ENCODE measurements around the gene OCLN.
"Not testable (repeated sequence)": the region's sequence is repeated elsewhere in the genome, so short reads cannot be mapped to it uniquely, and the experiment has no call there.

The OCLN gene

DNA sequence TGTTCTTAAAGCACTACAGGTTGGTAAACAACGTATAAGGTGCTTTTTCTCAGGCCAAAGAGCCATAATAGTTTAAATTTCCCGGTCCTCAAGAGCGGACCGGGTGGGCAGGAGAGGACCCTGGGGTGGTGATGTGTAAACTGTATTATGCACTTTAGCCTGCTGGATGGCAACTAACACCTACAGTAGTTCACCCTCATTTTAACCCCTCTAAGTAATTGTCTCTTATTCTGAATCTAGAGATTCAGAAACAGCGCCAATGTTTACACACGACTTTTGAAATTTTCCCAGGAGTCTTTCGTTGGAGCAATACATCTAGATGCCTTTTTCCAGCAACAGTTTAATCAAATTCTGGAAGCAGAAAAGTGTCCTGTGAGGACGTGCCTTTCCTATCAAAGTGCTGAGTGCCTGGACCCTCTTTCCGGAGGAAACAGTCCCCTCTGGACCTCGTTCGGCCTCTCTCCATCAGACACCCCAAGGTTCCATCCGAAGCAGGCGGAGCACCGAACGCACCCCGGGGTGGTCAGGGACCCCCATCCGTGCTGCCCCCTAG lies 676 bp upstream of the OCLN start:
- DNase-seq (ENCODE audit: low read depth) = no peak

DNA sequence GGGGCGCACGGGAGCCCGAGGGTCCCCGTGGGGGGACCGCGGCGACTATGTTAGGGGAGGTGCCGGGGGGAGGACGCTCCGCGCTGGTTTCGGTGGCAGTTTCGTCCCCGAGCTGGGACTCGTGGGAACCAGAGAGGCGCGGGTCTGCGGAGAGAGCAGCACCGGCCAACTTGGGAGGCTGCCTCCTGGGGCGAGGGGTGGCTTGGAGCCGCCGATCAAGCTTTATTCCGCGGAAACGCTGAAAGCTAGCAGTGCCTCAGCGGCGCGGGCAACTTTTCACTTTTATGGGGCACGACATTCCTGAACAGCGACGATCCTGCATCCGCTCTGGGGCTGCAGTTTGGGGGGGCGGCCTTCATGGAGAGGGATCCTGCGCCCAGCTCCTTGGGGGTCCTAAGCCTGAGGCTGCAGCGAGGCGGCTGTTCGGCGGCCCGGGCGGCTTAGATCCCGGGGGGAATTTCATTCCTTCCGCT lies 369 bp downstream of the OCLN start:
- no peak for DNase-seq (ENCODE audit: low read depth)

DNA sequence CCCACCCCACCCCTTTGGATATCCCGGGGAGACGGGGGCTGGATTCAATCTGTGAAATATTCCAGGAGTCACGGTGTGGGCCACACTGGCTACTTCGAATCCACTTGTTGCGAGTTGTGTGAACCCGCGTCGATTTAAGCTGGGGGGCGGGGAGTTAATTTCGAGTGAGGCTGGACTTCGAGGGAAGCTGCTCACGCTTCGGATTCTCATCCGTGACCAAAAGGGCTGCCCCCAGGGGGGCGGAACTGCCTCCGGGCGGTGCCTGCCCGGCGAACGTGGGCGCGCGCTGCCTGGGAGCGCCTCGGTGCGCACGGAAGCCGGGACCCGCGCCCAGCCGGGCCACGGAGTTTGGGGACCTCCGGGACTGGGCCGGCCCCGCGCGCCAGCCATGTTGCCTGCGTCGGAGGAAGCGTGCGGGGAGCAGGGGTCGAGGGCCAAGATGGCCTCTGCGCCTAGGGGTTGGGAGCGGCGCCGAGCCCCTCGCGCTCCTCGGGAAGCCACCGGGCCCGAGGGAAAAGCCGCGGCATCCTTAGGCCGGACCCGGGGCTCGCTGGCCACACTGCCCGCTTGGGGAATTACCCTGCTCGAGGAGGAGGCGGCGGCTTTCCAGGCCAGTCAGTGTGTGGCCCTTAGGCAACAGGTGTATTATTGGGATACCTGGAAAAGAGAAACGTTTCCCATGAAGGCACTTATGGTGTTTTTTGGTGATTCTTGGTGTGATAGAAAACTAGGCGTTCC lies 975 bp downstream of the OCLN start:
- no peak for DNase-seq (ENCODE audit: low read depth)

DNA sequence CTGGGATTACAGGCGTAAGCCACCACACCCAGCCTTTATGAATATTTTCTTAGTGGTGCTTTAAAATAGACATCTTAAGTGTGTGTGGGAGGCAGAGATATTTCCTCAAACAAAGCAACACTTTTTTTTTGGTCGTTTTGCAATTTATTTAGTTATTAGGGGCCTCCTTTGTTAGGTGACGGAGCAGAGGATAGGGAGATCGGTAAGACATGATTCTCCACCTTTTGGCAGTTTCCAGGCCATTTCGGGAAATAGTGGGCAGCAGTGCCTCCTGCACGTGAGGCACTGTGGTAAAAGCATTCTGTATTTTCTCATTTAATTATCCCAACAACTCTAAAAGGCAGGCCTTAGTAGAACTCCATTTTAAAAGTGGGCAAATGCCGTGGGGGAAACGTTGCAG lies 1.9 kb downstream of the OCLN start:
- DNase-seq (ENCODE audit: low read depth) = no peak

DNA sequence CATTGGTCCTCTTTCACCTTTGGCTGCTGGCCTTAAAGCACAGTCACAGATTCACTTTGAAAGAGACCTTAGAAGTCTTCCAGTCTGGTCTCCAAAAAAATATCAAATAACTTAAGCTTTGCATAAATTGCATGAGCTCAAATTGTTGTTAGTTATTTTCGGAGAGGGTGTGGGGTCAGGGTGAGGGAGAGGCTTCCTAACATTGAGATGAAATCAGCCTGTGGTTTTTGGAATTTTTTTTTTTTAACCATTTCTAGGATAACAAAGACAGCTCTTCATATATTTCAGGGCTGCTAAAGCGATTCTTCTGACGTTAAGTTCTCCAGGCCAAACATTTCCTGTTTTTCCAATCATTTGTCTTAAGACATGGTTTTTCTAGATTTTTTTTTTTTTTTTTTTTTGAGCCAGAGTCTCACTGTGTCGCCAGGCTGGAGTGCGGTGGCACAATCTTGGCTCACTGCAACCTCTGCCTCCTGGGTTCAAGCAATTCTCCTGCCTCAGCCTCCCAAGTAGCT lies 4.5 kb downstream of the OCLN start:
- no peak for DNase-seq (ENCODE audit: low read depth)

DNA sequence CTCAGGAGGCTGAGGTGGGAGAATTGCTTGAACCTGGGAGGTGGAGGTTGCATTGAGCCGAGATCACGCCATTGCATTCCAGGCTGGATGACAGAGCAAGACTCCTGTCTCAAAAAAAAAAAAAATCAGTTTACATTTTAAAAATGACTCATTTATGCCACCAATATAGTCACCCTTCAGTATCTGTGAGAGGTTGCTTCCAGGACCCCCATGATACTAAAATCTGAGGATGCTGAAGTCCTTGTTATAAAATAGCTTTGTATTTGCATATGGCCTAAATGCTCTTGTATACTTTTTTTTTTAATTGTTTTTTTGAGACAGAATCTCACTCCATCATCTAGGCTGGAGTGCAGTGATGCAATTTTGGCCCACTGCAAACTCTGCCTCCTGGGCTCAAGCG lies 5.8 kb downstream of the OCLN start:
- DNase-seq (ENCODE audit: low read depth) = no peak

DNA sequence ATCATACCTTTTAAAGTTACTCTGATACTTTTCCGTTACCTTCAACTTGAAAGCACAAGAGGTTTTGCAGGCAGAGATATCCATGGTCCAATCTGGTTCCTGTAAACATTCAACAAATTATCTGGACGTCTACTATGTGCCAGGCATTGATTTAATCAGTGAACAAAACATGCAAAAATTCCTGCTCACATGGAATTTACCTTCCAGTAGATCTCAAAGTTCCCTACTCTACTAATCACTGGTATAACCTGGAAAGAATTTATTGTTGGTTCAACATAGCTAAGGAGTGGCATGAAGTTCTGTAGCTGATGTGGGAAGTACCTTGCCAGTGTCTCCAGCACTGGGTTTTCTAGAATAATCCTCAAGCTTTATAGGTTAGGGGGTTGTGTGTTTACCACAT lies 9.8 kb downstream of the OCLN start:
- DNase-seq (ENCODE audit: low read depth) = no peak

DNA sequence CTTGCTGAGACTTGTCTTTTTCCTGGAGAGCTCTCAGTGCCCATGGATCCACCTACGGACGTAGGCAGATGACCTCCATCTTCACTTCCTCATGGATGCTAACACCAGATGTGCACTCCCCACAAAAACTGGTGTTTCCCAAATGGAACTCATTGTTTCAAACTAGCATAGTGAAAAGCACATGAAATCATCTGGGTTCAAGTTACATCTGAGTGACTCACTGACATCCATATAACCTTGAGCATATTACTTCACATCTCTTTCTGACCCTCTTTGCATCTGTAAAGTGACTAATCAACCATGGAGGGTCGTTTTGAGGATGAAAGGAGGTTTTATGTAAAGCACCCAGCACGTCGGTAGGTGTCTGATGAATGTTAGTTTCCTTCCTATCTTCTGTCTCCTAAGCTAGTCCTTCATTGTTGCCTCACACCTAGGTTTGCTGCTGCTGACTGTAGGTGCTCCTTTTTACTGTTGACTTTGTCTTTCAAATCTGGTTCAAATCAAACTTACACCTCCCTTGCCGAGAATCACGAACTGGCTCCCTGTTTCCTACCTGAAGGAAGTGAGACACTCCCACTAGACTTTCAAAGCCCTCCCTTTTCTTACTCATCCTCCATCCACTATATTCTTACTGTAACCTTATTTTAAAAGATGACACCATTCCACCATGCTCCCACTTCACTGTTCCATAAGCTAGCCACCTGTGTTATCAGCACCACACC lies 10.3 kb downstream of the OCLN start:
- no peak for DNase-seq (ENCODE audit: low read depth)

DNA sequence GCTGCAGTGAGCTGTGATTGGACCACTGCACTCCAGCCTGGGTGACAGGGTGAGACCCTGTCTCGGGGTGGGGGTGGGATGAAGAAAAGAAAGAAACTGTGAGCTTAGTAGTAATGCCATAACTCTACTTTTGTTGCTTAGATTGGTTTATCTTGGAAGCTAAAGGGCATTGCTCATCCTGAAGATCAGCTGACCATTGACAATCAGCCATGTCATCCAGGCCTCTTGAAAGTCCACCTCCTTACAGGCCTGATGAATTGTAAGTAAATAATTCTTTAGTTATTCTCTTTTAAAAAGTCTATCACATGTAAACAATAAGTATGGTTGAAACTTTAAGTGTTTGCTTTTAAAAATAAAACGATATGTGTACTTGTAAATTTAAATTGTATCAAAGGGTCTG lies 11.4 kb downstream of the OCLN start:
- no peak for DNase-seq (ENCODE audit: low read depth)

DNA sequence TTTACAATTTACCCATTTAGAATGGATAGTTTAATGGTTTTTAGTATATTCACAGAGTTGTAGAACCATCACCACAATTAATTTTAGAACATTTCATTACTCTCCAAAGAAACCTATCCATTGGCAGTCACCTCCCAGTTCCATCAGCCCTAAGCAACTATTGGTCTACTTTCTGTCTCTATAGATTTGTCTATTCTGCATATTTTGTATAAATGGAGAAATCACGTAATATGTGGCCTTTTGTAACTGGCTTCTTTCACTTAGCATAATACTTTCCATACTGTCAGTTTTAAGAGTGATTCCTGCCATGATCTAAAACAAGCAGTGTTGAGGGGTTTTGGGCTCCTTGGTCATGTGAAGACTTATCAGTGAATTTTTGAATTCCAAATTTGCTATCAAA lies 12.7 kb downstream of the OCLN start:
- DNase-seq (ENCODE audit: low read depth) = no peak

DNA sequence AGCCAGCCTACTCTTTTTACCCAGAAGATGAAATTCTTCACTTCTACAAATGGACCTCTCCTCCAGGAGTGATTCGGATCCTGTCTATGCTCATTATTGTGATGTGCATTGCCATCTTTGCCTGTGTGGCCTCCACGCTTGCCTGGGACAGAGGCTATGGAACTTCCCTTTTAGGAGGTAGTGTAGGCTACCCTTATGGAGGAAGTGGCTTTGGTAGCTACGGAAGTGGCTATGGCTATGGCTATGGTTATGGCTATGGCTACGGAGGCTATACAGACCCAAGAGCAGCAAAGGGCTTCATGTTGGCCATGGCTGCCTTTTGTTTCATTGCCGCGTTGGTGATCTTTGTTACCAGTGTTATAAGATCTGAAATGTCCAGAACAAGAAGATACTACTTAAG lies 16.6 kb downstream of the OCLN start:
- no peak for DNase-seq (ENCODE audit: low read depth)

DNA sequence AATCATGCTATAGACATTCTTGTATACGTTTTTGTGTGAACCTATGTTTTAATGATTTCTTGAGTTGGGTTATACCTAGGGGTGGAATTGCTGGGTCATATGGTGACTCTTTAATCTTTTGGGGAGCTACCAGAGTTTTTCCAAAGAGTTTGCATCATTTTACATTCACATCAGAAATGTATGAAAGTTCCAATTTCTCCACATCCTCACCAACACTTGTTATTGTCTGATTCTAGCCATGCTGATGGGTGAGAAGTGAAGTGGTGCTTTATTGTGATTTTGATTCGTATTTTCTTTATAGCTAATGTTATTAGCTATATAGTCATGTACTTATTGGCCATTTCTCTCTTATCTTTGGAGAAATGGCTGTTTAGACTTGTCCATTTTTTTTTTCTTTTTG lies 18.1 kb downstream of the OCLN start:
- no peak for DNase-seq (ENCODE audit: low read depth)

DNA sequence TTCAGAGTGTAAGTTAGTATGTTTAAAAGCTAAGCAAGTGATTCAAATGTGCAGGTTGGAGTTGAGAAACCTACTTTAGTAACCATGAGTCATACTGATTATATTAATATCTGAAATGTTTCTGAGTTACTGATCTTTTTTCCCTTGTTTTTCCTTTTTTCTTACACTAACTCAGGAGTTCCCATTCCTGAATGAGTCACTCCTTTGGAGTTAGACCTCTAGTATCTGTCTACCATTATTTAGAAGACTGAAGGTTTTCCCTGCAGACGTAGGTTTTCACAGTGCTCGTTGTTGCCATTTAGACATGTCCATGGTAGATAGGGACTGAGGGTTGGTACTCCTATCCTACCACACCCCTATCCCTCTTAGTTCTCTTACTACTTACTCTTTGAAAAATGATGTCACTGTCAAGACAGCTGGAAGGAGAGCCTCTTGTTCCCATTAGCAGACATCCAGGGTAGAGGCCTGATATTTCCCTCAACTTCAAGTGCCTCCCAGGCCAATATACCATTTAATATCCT lies 20.2 kb downstream of the OCLN start:
- DNase-seq (ENCODE audit: low read depth) = no peak

DNA sequence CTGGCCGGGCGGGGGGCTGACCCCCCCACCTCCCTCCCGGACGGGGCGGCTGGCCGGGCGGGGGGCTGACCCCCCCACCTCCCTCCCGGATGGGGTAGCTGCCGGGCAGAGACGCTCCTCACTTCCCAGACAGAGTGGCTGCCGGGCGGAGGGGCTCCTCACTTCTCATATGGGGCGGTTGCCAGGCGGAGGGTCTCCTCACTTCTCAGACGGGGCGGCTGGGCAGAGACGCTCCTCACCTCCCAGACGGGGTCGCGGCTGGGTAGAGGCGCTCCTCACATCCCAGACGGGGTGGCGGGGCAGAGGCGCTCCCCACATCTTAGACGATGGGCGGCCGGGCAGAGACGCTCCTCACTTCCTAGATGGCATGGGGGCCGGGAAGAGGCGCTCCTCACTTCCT lies 23.0 kb downstream of the OCLN start:
- not testable (repeated sequence) for DNase-seq (ENCODE audit: low read depth)

DNA sequence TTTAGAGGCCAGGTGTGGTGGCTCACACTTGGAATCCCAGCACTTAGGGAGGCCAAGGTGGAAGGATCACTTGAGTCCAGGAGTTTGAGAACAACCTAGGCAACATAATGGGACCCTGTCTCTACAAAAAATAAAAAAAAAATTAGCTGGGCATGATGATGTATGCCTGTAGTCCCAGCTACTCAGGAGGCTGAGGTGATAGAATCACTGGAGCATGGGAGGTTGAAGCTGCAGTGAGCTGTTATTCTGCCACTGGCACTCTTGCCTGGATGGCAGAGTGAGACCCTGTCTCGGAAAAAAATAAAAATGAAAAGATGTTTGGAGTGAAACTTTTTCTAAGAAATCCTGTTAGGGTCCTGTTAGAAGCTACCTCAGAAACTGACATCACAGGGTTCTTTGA lies 24.2 kb downstream of the OCLN start:
- no peak for DNase-seq (ENCODE audit: low read depth)

DNA sequence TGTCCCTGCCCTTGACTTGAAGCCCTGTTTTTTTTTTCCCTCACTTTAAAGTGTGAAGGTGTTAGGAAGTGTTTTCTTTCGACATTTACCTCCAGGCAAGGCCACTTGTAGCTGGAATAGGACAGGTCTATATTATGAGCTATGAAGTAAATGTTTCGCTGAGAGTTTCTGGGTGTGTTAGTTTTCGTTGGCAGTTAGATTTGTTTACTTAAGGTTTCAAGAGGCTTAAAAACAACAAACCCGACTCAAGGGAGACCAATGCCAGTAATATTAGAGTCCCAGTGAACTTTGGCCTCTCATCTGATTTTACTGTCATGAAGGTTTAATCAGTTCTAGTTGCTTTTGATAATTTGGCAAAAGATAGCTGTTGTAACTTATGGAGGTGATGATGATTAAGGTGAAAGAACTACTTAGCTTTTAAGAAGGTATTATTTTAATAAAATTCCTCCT lies 25.2 kb downstream of the OCLN start:
- no peak for DNase-seq (ENCODE audit: low read depth)

DNA sequence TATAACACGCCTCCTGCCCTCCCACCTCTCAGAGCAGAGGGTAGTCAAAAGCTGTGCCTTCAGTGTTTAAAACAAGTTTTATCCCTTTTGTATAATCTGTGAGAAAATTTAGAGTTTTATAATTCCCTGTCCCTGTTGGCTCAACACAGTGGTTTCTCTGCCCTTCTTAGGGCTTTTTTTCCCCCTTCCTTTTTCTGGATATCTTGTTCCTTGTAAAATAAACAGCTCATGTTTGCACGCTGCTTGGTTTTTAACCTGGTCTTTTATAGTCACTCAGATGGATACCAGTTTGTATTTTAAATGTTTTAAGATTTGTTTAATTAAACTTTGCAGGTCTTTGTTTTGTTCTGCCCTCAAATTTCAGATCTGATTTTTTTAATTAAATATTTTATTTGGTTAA lies 26.7 kb downstream of the OCLN start:
- DNase-seq (ENCODE audit: low read depth) = no peak

DNA sequence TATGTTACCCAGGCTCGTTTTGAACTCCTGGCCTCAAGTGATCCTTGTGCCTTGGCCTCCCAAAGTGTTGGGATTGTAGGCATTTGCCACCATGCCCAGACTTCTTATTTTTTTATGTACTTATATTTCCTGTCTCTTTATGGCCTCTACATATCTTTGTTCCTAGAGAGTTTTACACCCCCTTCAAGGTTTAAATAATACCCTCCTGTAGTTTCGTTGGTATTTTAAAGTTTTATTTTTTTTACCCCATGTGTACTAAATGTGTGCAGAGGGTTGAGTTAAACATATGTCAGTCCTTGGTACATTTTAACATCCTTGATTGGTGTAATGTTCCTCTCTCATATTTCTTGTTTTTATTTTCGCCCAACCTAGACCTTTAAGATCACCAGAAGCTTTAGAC lies 29.4 kb downstream of the OCLN start:
- DNase-seq (ENCODE audit: low read depth) = no peak

DNA sequence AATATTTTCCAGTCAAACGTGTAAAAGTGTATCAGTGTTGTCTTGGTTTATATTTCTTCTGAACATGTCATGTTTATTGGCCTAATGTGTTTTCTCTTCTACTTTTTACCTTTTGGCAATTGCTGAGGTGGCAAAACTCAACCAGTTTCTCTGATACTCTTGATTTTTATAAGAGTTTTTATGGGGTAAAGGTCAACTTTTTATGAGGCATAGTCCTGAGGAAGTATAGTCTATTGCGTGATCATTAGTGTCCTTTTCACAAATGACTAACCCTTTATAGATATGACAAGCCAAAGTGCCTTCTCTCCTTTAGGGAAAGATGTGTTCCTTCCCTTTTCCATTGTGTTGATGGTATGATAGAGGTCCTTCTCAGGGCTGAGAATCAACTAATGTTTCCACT lies 32.9 kb downstream of the OCLN start:
- no peak for DNase-seq (ENCODE audit: low read depth)

DNA sequence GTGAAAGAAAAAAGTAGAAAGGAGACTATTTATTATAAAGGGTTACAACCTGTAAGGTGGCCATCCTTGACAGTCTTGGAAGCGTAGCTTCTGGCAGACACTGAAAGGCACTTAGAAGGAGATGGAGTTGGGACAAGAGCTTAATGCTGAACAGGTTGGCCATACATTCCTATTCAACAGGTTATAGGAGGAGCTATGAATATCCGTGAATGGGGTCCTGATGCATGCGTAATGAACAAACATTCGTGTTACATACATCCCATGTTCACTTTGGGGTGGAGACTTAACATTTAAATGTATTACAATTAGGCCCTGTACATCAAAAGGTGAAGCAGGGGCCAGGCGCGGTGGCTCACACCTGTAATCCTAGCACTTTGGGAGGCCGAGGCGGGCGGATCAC lies 34.1 kb downstream of the OCLN start:
- no peak for DNase-seq (ENCODE audit: low read depth)

DNA sequence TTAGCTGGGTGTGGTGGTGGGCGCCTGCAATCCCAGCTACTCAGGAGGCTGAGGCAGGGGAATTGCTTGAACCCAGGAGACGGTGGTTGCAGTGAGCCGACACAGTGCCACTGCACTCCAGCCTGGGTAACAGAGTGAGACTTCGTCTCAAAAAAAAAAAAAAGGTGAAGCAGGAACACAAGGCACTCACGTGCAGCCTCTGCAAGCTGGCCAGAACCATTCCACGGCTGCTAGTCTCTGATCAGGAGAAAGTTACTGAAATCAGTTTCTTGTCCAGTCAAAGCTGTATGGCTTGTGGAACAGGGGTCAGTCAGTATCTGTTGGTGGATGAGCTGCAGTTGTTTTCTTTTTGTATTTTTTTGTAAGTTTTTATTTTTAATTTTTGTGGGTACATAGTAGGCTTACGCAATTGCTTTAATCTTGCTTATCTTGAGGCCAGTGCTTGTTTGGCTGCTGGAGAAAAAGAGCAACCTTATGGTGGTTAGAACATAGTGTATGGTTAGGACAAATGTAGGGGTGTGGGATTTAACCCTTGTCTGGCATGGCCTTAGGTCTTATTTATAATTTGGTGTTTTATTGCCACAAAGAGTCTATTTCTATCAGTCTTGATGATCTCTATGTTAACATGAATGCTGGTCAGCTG lies 34.7 kb downstream of the OCLN start:
- no peak for DNase-seq (ENCODE audit: low read depth)

DNA sequence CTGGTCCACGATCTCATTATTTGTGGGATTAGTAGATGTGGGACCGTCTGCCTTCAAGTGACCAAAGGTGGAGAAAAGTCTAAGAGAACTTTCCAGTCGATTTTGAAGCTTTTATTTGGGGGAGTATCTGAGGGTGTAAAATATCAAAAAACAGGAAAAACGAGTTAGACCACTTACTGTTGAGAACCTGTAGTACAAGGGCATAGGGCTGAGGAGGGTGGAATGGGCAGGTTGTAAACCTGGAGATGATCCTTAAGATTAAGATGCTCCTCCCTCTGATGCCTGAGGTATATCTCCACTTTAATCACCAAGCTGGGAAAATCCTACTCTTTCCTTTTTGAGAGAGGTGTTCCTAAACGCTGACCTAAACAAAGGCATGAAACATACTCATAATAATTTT lies 35.4 kb downstream of the OCLN start:
- no peak for DNase-seq (ENCODE audit: low read depth)

DNA sequence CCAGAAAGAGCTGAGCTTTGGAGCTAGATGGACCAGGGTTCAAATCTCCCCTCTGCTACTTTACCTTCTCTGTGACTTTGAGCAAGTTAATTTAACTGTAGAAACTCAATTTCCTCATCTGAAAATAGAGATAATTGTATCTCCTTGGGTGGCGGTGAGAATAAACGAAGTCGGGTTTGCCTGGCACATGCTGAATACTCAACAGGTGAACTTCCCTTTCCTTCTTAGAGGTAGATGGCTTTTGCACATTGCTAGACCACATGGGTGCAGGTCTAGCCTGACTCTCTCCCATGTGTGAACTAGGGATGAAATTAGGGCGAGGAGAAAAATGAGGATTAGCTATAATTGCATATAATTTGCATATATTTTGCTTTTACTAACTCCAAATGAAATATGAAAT lies 36.0 kb downstream of the OCLN start:
- no peak for DNase-seq (ENCODE audit: low read depth)

Data from activated T-cell treated with anti-CD3 and anti-CD28 coated beads for 24 hours (primary cell).